Heart left ventricle (tissue), 13 donors: ENCODE data around the gene CDK5RAP2.

ENCODE experiments used
- POLR2A ChIP-seq, 2 donors: fragments of 450-650 bp; IDR thresholded peaks; one replicate each; pipeline ENCODE4 v1.6.1; 2017; ENCODE audit warnings: antibody characterized with exemption in 2 of 2, mild to moderate bottlenecking in 2 of 2, moderate library complexity in 2 of 2
- TF ChIP-seq, protein P1 (sequence below), 12 donors: fragments of 200-600 bp; sonication (generic) in 4 of 12; IDR thresholded peaks; one replicate each; pipeline versions ENCODE4 v1.5.0 to v1.8.0; 2018 to 2022; ENCODE audit warnings: antibody characterized with exemption in 12 of 12, mild to moderate bottlenecking in 5 of 12
- donor health status: ischemic (EF 13 %, LVEDD 7.1; RV severe dilation, severe dysfunction).
- donor health status: DM: no; HTN: yes; CAD: no.
- donor health status: DM: no; HTN: no; CAD: no.
- donor health status: ischemic (EF 25% LVEDD 6.9; RV normal size, moderate dysfunction).
- donor health status: ischemic (EF 25% LVEDD 5.7; RV mildly dilated, moderate dysfunction).
- donor health status: ischemic (EF 35%, LVEDD 5.7; RV mildly dilated, moderate dysfunction).
- donor health status: nonischemic (EF 11% LVEDD 7.7; RV severe dilation, severe dysfunction).
- donor health status: DM: yes; HTN: yes; CAD: no.
- donor health status: PGD.
- donor health status: ischemic (EF 29% LVEDD 5.4; RV normal size, mild dysfunction).
- donor health status: nonischemic (EF 23%, LVEDD 6.1; RV moderate dilation, normal function).

DNA sequence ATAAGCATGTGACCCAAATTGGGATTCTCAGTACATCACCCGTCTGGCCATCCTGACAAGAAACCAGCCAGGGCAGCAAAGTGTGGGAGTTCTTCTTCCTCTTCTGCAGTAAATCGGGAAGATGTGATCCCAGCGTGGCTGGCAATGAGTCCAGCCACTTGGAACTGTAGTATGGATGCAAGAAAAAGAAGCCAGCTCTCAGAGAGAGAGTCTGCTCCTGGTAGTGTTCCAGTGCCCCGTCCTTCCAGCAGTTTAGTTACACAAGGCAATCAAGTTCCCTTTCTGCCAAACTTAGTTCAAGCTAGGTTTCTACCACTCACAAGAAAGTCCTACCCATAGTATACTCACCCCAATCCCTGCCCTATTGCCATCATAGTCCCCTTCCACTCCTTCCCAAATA lies 65.6 kb downstream of the CDK5RAP2 start:
- TF ChIP-seq POLR2A (IDR thresholded peaks at IDR 0.05): no peak
- TF ChIP-seq, protein P1, sequence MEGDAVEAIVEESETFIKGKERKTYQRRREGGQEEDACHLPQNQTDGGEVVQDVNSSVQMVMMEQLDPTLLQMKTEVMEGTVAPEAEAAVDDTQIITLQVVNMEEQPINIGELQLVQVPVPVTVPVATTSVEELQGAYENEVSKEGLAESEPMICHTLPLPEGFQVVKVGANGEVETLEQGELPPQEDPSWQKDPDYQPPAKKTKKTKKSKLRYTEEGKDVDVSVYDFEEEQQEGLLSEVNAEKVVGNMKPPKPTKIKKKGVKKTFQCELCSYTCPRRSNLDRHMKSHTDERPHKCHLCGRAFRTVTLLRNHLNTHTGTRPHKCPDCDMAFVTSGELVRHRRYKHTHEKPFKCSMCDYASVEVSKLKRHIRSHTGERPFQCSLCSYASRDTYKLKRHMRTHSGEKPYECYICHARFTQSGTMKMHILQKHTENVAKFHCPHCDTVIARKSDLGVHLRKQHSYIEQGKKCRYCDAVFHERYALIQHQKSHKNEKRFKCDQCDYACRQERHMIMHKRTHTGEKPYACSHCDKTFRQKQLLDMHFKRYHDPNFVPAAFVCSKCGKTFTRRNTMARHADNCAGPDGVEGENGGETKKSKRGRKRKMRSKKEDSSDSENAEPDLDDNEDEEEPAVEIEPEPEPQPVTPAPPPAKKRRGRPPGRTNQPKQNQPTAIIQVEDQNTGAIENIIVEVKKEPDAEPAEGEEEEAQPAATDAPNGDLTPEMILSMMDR (IDR thresholded peaks at IDR 0.05): no peak
